HG02943 (cell line): Measurements from ENCODE around the gene CLK3.
A peak's percentile ranks its signal among the peaks of the same experiment; 100 is the strongest.

Experiments used
- ATAC-seq: cut with Tn5 transposase; IDR thresholded peaks from one replicate; pipeline ENCODE4 v1.9.1; 2021; ENCODE audit warnings: mild to moderate bottlenecking, low read depth, moderate library complexity; ENCODE audit not compliant: unreplicated experiment

Gene CLK3

DNA sequence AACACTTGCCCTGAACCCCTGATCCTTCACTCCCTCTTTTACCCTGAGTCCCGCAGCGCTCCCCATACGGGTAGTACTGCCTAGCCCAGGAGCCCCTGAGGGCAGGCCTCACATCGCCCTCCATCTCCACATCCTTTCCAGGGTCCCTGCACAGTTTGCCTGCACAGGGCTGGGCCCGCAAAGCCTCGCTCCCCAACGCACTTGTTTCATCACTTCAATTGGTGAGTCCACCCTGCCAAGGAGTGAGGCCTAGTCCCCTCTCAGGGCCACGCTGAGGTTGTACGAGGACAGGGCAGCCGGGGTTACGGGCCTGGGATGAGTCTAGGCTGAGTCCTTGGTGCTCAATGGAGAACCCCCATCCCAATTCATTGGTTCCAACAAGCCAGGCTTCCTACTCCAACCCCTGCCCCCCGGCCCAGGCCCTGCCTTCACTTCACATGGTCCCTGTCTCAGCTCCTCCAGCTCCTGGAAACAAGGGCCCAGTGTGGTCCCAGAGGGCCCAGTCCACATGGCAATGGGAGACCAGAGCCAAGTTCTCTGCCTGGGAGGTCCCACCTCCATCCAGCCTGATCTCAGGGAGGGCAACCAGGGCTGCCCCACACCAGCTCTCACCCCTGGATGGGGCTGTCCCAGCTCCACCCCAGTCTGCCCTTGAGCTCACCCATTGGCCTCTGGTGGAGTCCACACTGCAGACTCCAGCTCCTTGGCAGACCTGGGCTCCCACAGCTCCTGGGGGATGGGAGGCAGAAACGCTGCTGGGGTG, 12.4 kb upstream of the CLK3 start:
- no peak for ATAC-seq

DNA sequence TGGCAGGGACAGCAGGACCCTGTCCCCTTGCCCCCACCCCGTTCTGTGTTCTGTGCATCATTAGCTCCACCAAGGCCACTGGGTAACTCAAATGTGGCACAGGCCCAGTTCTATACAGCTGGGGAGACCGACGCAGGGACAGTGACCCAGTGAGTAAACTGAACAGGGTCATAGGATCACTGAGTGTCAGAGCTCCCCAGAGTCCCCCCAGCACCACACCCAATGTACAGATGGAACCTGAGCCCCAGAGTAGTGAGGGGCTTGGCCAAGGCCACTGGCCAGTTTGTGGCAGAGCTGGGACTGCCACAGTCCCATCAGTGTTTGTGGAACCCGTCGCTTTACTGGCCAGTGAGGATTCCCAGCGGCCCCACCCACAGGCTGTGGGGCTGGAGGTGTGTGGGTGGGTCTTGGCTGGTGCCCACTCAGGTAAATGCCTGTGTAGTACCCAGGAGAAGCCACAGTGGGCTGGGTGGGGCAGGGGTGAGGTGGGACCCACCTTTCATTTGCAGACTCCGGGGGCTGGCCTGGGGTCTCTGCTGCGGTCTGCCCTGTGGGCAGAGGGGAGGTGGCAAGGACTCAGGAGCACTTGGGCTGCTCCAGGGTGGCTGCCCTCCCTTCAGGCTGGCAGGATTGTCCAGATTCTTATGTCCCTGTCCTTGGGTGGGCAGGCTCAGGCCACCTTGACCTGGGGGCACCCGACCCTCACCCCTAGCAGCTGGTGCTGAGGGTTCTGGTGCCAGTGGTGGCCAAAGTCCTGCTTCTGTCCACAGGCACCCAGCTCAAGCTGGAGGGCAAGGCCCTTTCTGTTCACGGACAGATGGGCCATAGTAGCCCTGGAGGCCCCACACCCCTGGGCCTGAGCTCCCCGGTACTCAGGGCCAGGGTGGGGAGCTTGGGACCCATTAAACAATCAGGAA, 11.6 kb upstream of the CLK3 start:
- no peak for ATAC-seq

DNA sequence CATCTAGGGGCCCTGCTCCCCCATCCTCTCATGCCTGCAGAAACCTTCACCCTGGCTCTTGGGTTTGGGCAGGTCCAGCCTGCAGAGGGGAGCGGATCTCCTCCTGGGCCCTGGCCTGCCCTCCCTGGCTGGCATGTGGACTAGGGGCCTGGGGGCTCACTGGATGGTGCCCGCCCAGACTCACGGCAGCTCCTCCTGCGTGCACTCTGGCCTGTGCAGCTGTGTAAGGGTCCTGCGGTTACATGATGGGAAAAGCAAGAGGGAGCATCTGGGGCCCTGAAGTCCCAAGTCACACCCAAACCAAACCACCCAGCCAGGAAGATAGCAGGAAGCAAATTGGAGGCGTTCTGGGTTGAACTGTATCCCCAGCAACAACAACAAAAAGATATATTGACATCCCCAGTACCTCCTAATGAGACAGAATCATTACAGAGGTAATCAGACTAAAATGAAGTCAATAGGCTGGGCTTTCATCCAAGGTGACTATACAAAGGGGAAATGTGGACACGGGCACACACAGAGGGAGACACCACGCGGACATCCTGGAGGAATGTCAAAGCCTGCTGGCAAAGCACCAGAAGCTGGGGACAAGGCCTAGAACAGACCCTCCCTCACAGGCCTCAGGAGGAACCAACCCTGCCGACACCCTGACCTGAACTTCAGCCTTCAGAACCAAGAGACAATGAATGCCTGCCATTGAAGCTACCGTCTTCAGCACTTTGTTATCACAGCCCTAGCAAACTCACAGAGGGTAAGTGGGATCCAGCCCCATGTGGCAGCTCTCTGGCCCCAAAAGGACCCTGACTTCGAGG, 10.4 kb upstream of the CLK3 start:
- ATAC-seq, result no peak

DNA sequence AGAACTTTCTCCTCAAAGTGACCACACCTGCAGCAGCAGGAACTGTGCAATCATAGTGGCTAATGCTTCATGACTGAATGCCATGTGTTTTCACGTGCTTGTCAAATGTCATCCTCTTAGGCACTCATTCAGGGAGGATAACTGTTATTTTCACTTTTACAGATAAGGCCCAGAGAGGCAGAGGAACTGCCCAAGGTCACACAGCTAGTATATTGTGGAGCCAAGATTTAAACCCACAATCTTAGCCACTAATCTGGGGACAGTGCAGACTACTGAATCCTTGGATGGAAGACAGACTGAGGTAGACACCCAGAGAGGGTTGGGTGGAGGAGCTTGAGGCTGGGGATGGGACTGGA, 9.9 kb upstream of the CLK3 start:
- ATAC-seq, result no peak

- no peak for ATAC-seq
These were observed 6.8 kb upstream of the CLK3 start for GRCh38 chr15:74608786-74609185.

- no peak for ATAC-seq
These were observed 5.7 kb upstream of the CLK3 start for GRCh38 chr15:74609938-74610301.

DNA sequence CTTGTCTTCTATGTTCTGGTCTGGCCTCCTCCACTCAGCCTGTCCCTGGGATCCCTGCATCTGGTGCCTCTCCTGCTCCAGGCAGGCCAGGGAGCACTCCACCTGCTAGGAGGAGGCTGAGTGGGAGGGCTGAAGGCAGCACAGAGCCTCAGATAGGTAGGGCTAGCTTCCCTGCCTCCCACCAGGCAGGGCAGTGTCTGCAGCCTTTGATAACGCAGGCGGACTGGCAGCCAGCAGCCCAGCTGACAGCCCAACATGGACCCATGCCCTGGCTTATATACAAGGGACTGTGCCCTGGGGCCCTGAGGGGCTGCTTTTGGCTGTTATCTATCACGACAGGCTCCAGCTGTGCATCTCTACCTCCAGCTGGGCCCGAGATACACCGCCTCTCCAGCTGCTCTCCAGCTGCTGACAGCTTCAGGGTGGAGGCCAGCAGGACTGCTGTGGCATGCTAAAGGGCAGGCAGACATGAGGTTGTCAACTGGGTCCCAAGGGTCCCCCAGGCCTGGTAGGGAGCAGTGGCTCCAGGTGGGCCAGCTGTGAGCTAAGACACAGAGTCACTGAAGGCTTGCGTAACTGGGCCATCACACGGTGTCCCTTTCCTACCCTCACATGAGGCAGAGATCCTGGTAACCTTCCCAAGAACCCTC, 5.2 kb upstream of the CLK3 start:
- no peak for ATAC-seq

- no peak for ATAC-seq
These were observed 4.3 kb upstream of the CLK3 start for GRCh38 chr15:74611341-74611740.

DNA sequence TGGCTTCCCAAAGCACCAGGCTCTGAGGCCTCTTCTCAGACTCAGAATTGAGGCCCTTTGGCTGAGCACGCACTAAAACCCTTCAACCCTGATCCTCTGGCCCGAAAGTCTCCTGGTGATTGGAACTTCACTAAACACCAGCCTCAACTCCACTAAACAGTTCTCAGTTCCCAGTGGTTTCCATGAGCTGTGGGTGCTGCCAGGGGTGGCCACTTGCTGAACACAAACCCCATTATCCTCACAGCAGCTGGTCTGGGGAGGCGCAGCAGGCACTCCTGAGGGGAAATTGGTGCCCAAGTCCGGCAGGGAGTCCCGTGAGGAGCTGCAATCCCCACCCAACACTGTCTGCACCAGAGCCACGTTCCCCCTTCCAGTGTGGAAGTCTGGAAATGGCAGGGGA, 3.8 kb upstream of the CLK3 start:
- no peak for ATAC-seq

DNA sequence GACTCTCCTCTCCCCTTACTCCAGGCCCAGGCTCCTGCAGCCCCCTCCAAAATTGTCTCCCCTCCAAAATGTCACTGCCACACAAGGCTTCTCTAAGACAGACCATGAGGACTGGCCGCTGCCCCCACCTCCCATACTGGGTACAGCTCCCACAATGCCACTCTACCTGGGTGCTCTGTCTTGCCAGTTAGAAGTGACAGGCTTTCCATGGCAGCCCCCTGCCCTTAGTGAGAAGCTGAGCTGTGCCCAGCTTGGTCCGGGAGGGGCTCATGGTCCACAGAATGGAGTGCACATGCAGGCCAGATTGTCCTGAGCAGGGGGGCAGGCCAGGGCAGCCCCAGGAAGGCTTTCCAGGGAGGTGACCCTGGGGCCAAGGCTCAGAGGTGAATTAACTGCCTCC, 3.0 kb upstream of the CLK3 start:
- ATAC-seq, result no peak

DNA sequence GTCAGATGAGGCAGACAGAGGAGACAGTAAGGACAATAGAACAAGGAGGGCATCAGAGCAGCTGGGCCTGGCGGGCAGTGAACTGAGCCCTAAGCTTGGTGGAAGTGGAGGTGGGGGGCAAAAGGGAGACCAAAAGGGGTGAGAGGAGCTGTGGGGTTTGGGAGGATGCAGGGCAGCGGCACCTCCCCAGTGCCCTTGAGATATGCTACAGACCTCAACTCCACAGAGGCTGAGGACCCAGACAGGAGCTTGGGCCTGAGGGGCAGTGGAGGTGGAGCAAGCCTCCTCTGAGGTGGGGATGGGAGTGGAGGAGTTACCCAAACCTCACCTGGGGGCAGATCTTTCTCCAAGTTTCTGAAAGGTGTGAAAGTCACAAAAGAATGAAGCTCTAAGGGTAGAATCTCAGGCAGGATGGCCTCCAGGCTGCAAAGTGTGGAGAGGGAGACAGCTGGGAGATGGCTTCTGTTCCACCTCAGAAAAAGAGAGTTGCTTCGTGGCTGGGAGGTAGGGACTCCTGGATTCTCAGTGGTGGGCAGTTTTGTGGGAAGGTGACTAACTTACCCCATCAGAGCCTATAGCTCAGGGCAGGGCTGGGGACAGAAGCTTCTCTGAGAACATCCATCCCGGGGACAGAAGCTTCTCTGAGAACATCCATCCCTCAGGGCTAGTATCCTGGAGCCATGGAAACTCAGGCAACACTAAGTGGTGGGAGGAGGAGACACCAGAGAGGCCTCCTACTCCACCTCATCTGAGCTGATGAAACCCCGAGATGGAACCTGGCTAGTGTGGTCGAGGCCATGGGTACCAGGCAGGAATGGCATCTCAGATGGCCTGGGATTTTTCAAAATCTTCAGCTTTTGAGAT, 2.3 kb upstream of the CLK3 start:
- no peak for ATAC-seq

DNA sequence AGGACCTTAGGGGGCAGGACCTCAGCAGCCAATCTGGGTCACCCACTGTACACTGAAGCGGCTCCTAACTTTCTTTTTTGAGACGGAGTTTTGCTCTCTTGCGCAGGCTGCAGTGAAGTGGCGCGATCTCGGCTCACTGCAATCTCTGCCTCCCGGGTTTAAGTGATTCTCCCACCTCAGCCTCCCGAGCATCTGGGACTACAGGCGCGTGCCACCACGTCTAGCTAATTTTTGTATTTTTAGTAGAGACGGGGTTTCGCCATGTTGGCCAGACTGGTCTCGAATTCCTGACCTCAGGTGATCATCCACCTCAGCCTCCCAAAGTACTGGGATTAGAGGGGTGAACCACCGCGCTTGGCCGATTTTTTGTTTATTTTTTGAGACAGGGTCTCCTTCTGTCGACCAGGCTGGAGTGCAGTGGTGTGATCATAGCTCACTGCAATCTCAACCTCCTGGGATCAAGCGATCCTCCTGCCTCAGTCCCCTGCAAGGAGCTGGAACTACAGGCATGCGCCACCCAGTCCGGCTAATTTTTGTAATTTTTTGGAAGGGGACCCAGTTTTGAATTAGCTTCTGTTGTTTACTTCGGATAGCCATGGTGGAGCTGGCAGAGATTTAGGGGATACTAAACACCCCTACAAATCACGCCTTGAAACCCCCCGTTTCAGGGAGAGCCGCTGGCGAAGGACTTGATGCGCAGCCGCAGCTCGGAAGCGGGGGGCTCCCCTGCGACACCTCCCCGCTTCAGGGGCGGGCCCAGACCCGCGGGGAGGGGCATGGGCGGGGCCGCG, 1.5 kb upstream of the CLK3 start:
- no peak for ATAC-seq

DNA sequence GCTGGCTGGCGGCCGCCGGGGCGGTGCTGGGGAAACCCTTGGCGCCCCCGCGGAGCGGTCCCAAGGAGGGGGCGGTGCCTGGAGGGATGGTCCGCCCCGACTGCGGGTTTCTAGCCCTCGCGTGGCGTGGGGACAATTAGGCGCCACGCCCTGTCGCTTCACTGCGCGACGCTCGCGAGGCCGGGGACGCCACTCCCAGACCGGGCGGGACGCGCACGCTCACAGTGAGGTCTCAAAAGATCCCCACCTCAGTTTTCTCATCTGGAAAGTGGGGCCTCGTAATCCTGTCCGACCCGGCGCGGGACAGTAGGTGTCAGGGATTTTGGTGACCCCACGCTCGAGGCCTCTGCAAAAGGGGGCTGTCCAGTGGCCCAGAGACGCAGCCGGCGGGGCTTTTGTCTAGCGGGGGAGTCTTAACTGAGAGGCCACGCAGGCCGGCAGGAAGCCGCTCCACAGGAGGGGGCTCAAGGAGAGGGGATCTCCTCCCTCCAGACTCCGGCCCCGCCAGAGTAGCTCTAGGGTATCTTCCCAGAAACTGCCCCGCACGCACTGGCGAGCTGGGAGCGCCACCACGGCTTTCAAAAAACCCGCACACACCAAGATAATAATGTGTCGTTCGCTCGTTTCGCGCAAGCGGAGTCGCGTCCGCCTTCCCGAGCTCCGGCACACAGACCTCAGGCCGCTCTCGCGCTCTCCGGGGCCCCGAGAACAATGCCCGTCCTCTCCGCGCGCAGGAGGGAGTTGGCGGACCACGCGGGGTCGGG, 710 bp upstream of the CLK3 start:
- ATAC-seq, result peak; percentile 39

GRCh38 chr15:74616366-74616939, 817 bp downstream of the CLK3 start:
- no peak for ATAC-seq

- no peak for ATAC-seq
These were observed 1.4 kb downstream of the CLK3 start for GRCh38 chr15:74616996-74617395.

DNA sequence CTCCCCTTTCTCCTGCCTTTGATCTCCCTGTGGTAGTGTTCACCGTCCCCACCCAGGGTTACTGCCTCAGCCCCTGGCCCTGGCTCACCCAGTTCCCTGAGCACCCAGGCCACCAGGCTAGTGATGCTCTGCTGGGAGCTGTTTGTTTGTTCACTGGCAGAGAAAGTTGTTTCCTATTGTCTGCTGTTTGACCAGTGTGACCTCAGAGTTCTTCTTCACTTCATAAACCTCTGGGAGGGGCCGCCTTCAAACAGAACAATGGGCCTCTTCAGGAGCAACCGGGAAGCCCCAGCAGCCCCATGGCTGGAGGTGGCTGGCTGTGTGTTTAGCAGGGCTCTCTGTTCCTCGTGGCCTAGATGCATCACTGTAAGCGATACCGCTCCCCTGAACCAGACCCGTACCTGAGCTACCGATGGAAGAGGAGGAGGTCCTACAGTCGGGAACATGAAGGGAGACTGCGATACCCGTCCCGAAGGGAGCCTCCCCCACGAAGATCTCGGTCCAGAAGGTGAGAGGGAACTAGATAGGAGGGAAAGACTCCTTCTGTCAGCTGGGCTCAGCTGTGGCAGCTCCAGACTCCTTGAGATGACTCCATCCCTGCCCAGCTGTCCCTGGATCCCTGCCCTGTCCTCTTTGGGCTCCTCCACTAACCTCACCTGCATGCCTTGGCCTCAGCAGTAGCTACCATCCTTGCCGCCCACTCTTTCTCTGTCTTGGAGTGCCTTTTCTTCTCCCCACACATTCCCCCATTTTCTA, 3.4 kb downstream of the CLK3 start:
- ATAC-seq, result no peak
